GM10248 (cell line): Measurements from ENCODE around the gene PGLYRP3.

Experiments
- CTCF ChIA-PET: fragments of 300-600 bp; sonication (Branson Sonifier 250); formaldehyde crosslinking; extraction: SDS; loops from one replicate; lab custom pipeline; 2021; ENCODE audit warnings: antibody characterized with exemption; lab: Yijun Ruan, JAX
- POLR2A ChIA-PET: fragments of 350-650 bp; sonication (Branson Sonifier 250); formaldehyde crosslinking; extraction: SDS; loops from one replicate; lab custom pipeline; 2020; ENCODE audit warnings: antibody characterized with exemption; lab: Yijun Ruan, JAX
- DNase-seq: peaks from one replicate; pipeline ENCODE4 v3.0.0; 2012; ENCODE audit errors: extremely low spot score
- TF ChIP-seq, protein P1 (sequence below): IDR thresholded peaks from 2 replicates; pipeline ENCODE4 v1.5.1; 2012; ENCODE audit warnings: mild to moderate bottlenecking, low read depth; ENCODE audit errors: extremely low read depth, missing control alignments, control extremely low read depth

The PGLYRP3 gene

DNA sequence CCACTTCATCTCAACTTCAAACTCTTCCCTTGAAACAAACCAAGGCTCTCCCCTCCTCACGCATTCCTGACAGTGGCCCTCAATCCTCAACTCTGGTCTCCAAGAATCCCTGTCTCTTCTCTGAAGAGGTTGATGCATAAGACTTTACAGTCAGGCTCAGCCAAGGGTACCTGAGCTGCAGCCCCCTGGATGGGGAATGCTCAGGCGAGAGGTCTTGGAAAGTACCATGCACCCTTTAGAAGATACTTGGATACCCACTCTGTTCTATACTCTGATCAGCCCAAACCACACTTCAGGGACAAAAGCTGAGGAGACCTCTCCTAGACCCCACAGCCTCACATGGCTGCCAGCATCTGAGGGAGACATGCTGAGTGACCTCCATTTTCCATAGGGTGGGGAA is 536 bp upstream of the PGLYRP3 start:
- POLR2A ChIA-PET, result no interaction called here
- TF ChIP-seq, protein P1, sequence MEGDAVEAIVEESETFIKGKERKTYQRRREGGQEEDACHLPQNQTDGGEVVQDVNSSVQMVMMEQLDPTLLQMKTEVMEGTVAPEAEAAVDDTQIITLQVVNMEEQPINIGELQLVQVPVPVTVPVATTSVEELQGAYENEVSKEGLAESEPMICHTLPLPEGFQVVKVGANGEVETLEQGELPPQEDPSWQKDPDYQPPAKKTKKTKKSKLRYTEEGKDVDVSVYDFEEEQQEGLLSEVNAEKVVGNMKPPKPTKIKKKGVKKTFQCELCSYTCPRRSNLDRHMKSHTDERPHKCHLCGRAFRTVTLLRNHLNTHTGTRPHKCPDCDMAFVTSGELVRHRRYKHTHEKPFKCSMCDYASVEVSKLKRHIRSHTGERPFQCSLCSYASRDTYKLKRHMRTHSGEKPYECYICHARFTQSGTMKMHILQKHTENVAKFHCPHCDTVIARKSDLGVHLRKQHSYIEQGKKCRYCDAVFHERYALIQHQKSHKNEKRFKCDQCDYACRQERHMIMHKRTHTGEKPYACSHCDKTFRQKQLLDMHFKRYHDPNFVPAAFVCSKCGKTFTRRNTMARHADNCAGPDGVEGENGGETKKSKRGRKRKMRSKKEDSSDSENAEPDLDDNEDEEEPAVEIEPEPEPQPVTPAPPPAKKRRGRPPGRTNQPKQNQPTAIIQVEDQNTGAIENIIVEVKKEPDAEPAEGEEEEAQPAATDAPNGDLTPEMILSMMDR, result no peak
- no peak for DNase-seq
- CTCF ChIA-PET, result interaction anchor here (1.1 to 3.1 kb wide), 7 partner anchors 8 to 854 kb away, joined by 3 to 17 read pairs (median 4); no protein-coding TSS in a partner anchor

- TF ChIP-seq, protein P1, result no peak
- DNase-seq, result no peak
- ChIA-PET POLR2A (no interaction called here), CTCF (interaction anchor here (0.8 to 1.8 kb wide), 3 partner anchors 22 to 77 kb away, joined by 3 to 4 read pairs (median 3); no protein-coding TSS in a partner anchor)
Measured at GRCh38 chr1:153310526-153310925, 2.2 kb downstream of the PGLYRP3 start.

GRCh38 chr1:153309441-153309840 is 3.3 kb downstream of the PGLYRP3 start:
- ChIA-PET CTCF (interaction anchor here (1.1 to 1.8 kb wide), 2 partner anchors 21 to 64 kb away, joined by 3 to 4 read pairs; no protein-coding TSS in a partner anchor), POLR2A (no interaction called here)
- no peak for DNase-seq
- TF ChIP-seq, protein P1, result no peak

- ChIA-PET POLR2A (no interaction called here), CTCF (no interaction called here)
- TF ChIP-seq, protein P1, result no peak
- no peak for DNase-seq
Measured at GRCh38 chr1:153308540-153308939, 4.2 kb downstream of the PGLYRP3 start.

DNA sequence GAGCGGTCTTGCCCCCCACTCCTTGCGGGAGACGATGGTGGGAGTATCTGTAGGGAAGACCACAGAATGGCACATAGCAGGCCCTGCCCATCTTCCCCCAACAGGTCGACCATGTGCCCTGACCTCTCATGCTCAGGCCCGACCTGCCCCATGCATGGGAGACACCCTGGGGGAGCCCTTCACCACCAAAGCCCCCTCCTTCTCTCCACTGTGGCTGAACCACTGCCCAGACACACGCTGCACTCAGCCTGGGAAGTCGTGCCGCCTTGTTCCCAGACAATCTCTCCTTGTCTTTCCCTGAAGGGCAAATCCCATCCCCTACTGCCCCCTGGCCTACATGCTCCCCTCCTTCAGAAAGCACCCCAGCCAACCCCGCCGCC is 5.5 kb downstream of the PGLYRP3 start:
- POLR2A ChIA-PET, result no interaction called here
- no peak for DNase-seq
- TF ChIP-seq, protein P1, result no peak
- CTCF ChIA-PET, result no interaction called here

DNA sequence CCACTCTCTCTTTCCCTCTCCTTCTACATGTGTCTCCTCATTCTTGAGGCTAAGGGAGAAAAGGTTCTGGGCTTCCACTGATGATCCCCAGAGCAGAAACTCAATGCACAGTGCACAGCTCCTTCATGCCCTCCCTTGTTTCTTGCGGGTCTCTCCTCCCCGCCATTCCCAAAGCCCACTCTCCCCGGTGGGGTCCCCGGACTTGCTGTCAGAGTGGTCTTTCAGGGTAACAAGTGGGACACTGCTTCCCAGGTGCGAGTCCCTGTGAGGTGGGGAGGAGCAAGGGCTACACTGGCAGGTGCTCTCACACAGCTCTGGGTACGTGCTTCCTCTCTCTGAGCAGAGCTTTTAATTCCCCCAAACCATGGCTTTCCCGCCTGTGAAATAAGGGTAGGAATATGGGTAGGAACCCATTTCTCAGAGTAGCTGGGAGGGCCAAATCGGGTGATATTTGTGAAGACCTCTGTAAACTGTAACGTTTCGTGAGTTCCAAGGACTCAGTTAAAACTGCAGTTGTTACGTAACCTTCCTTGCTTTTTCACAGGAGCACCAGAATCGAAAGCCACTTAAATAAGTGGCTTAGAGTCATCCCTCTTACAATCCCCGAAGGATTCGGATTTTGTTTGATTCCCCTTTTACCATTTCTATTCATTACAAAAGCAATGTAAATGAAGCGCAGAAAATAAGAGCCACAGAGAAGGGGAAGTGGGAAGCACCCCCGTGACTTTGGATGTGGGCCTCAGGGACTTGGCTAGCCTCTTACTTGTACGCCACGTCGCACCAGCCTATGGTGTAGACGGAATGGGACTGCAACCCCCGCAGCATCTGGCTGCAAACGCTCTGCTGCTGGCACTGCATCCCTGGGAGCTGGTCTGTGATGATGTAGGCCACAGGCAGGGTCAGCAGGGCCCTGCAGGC is 6.2 kb downstream of the PGLYRP3 start:
- DNase-seq, result no peak
- TF ChIP-seq, protein P1, result no peak
- ChIA-PET POLR2A (no interaction called here), CTCF (no interaction called here)
